ENCODE measurements around the gene JCHAIN. TPM values are rescaled to one million over a fixed set of nuclear protein-coding genes. Genes with fewer than 3 reads are reported as not detected.

JCHAIN gene
- total RNA-seq, 2 donors from 2014 or later: 0.62 to 2.0 TPM

DNA sequence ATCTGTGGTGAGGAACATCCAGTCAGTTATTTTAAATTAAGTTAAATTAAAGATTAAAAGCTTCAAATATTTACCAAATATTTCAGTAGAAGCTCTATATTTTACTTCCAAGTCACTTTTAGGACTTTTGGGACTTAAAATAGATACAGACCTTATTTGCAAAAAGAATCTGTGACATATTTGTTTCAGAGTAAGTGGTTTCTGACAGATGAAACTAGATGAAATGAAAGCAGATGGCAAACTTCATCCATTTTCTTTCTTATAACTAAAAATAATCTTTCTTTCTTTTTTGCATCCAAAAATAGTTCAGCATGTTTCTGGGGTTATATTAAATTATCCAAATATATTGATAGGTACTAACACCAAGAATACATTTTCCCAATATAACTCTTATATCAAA is 15.4 kb upstream of the JCHAIN start:
- intact Hi-C loops (cut with DNase I): loop anchor here (10.0 kb wide), 1 partner anchor 153 kb away; the partner anchor contains the start of gene GRSF1
- Histone ChIP-seq H3K9me3 (no peaks in the 10 kb centered on the region), H3K4me3 (no peak overlapping the region), H3K4me1 (replicated peaks) (no peaks in the 10 kb centered on the region), H3K27me3 (replicated peaks; ENCODE audit: insufficient read depth) (no peaks in the 10 kb centered on the region), H3K36me3 (no peaks in the 10 kb centered on the region), H3K27ac (no peak overlapping the region)
- no peak for DNase-seq (ENCODE audit: low spot score)
- TF ChIP-seq POLR2A (IDR thresholded peaks at IDR 0.05): no peak
- TF ChIP-seq POLR2AphosphoS5 (IDR thresholded peaks at IDR 0.05): no peak
- TF ChIP-seq, protein P1, sequence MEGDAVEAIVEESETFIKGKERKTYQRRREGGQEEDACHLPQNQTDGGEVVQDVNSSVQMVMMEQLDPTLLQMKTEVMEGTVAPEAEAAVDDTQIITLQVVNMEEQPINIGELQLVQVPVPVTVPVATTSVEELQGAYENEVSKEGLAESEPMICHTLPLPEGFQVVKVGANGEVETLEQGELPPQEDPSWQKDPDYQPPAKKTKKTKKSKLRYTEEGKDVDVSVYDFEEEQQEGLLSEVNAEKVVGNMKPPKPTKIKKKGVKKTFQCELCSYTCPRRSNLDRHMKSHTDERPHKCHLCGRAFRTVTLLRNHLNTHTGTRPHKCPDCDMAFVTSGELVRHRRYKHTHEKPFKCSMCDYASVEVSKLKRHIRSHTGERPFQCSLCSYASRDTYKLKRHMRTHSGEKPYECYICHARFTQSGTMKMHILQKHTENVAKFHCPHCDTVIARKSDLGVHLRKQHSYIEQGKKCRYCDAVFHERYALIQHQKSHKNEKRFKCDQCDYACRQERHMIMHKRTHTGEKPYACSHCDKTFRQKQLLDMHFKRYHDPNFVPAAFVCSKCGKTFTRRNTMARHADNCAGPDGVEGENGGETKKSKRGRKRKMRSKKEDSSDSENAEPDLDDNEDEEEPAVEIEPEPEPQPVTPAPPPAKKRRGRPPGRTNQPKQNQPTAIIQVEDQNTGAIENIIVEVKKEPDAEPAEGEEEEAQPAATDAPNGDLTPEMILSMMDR (IDR thresholded peaks at IDR 0.05): no peak

DNA sequence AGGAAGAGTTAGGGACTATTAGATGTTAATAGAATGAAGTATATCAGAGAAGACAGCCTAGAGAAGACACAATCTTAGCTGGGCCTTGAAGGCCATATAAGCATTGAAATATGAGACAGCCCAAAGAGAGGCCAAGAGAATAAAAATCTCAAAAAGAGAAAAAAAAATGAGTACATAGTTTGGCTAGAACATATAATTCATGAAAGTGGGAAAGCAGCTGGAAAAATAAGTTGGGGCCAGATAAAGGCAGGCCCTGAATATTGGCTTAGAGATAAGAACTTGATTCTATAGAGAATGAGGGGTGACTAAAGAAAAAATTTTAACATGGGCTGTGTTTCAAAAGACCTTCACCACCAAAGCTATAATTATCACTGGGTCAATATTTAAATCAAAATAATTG is 14.6 kb upstream of the JCHAIN start:
- no peak for DNase-seq (ENCODE audit: low spot score)
- TF ChIP-seq POLR2AphosphoS5 (IDR thresholded peaks at IDR 0.05): no peak
- TF ChIP-seq, protein P1 (IDR thresholded peaks at IDR 0.05): no peak
- no peak for TF ChIP-seq POLR2A (IDR thresholded peaks at IDR 0.05)
- Histone ChIP-seq H3K4me1 (replicated peaks) (no peaks in the 10 kb centered on the region), H3K27me3 (replicated peaks; ENCODE audit: insufficient read depth) (no peaks in the 10 kb centered on the region), H3K4me3 (no peak overlapping the region), H3K27ac (no peak overlapping the region), H3K9me3 (no peaks in the 10 kb centered on the region), H3K36me3 (no peaks in the 10 kb centered on the region)
- intact Hi-C loops (cut with DNase I): loop anchor here (10.0 kb wide), 1 partner anchor 154 kb away; the partner anchor contains the start of gene GRSF1

DNA sequence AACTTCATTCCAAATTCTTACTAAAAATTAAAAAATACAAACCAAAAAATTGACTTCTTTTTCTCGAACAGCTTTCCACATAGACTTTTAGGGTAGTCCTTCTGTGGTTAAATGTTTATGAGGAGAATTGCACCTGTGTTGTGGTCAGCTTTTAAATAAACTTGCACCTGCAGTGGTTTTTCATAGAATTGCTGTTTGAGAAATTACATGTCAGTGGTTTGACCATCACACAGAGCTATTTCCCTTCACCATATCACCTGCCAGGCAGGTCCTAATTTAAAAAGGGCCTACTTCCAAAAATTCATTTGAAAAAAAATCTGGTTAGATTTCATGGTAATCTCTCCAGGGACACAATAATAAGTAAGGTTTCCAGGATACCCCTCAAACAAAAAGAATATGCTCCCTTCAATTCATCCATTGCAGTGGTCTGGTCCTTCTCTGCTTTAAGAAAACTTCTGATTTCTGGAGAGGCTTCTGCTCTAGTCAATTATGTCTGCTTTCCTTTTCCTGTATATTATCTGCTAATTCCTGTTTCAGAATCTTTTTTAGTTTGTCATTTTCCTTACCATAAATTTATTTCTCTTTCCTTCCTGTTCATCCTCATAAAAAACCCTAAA is 12.2 kb upstream of the JCHAIN start:
- TF ChIP-seq, protein P1 (IDR thresholded peaks at IDR 0.05): no peak
- TF ChIP-seq POLR2A (IDR thresholded peaks at IDR 0.05) (no peak), POLR2AphosphoS5 (IDR thresholded peaks at IDR 0.05) (no peak)
- Histone ChIP-seq H3K9me3 (no peaks in the 10 kb centered on the region), H3K27me3 (replicated peaks; ENCODE audit: insufficient read depth) (no peaks in the 10 kb centered on the region), H3K4me3 (no peak overlapping the region), H3K4me1 (replicated peaks) (no peaks in the 10 kb centered on the region), H3K36me3 (no peaks in the 10 kb centered on the region), H3K27ac (no peak overlapping the region)
- DNase-seq (ENCODE audit: low spot score): no peak
- intact Hi-C loops (cut with DNase I): no loop called here
- 74% methylated on average over 1 of the region's 1 CpG for WGBS

DNA sequence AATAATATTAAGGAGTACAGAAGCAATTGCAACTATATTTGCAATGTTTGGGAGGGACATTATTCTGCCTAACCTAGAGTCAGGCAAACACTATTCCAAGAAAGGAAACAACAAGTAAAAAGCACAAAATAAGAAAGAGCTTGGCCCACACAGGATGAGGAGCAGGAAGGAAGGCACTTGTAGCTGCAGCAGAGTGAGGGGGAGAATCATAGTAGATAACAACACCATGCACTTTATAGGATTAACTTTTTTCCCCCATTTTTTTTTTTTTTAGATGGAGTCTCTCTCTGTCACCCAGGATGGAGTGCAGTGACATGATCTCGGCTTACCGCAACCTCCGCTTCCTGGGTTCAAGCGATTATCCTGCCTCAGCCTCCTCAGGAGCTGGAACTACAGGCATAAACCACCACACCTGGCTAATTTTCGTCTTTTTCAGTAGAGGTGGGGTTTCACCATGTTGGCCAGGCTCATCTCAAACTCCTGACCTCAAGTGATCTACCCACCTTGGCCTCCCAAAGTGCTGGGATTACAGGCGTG is 10.3 kb upstream of the JCHAIN start:
- Histone ChIP-seq H3K27me3 (replicated peaks; ENCODE audit: insufficient read depth) (no peaks in the 10 kb centered on the region), H3K4me1 (replicated peaks) (no peaks in the 10 kb centered on the region), H3K27ac (no peak overlapping the region), H3K9me3 (no peaks in the 10 kb centered on the region), H3K4me3 (no peak overlapping the region), H3K36me3 (no peaks in the 10 kb centered on the region)
- intact Hi-C loops (cut with DNase I): no loop called here
- no peak for DNase-seq (ENCODE audit: low spot score)
- WGBS: 94% methylated on average over 6 of the region's 6 CpGs
- no peak for TF ChIP-seq POLR2A (IDR thresholded peaks at IDR 0.05)
- TF ChIP-seq, protein P1 (IDR thresholded peaks at IDR 0.05): no peak
- no peak for TF ChIP-seq POLR2AphosphoS5 (IDR thresholded peaks at IDR 0.05)

DNA sequence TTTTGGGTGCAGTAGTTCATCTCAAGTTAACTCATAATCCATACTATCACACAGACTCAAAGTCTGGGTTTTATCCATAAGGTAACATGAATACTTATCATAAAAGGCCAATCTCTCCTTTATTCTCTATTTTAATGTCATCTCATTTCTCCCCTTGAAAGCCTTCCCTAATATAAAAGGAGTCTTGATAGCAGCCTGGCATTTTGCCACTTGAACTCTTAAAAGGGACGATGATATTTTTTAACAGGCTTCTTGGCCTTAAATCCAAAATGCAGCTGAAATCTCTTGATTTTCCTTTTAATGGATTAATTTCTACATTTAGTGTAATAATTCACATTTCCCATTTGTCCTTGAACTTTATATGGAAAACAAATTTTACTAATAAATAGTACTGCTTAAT is 8.4 kb upstream of the JCHAIN start:
- TF ChIP-seq, protein P1 (IDR thresholded peaks at IDR 0.05): no peak
- TF ChIP-seq POLR2AphosphoS5 (IDR thresholded peaks at IDR 0.05): no peak
- no peak for TF ChIP-seq POLR2A (IDR thresholded peaks at IDR 0.05)
- Histone ChIP-seq H3K4me3 (no peak overlapping the region), H3K9me3 (no peaks in the 10 kb centered on the region), H3K27ac (no peak overlapping the region), H3K4me1 (replicated peaks) (no peaks in the 10 kb centered on the region), H3K27me3 (replicated peaks; ENCODE audit: insufficient read depth) (no peaks in the 10 kb centered on the region), H3K36me3 (no peaks in the 10 kb centered on the region)
- intact Hi-C loops (cut with DNase I): no loop called here
- WGBS: 23% methylated on average over 1 of the region's 1 CpG
- DNase-seq (ENCODE audit: low spot score): no peak

Measured in prostate gland (tissue), 2 donors.